Measurements from ENCODE around the gene ACAD11.
A peak's percentile ranks its signal among the peaks of the same experiment; 100 is the strongest.

The ACAD11 gene

GRCh38 chr3:132659365-132660051 lies at the start of gene ACAD11:
TSS of gene ACAD11 (minus strand) at chr3:132659809. CDS start at chr3:132659751, 58 bp downstream.
- DNase-seq = peak; percentile 59

GRCh38 chr3:132703733-132704132 lies 44.1 kb upstream of the ACAD11 start:
- DNase-seq = no peak

DNA sequence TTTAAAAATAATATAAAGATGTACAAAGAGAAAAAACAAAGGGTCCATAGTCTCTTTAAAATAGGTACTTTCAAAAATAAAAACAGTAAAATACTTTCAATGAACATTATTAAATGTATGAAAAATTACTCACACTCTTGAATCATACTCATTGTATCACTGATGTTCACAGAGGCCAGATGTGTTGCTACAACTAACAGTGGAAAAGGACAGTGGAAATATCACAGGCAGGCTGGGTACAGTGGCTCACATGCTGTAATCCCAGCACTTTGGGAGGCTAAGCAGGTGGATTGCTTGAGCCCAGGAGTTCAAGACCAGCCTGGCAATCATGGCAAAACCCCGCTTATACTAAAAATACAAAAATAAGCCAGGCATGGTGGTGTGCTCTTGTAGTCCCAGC lies 35.8 kb upstream of the ACAD11 start:
- no peak for DNase-seq

GRCh38 chr3:132694991-132695390 lies 35.4 kb upstream of the ACAD11 start:
- no peak for DNase-seq

- DNase-seq = no peak
Measured at GRCh38 chr3:132690040-132690439, 30.4 kb upstream of the ACAD11 start.

GRCh38 chr3:132682201-132682600 lies 22.6 kb upstream of the ACAD11 start:
- no peak for DNase-seq

DNA sequence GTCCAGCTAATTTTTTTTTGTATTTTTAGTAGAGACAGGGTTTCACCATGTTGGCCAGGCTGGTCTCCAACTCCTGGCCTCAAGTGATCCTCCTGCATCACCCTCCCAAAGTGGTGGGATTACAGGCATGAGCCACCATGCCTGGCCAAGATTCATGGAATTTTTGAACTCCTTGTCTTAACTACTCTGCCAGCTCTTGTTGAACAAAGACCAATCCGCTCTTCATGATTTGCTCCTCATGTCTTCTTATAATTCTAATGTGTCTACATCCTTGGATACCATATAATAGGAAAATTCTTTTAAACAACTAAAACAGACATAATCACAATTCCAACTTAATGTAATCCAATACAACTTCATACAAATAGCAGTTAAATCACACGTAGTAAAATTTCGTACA lies 21.8 kb upstream of the ACAD11 start:
- DNase-seq = no peak

DNA sequence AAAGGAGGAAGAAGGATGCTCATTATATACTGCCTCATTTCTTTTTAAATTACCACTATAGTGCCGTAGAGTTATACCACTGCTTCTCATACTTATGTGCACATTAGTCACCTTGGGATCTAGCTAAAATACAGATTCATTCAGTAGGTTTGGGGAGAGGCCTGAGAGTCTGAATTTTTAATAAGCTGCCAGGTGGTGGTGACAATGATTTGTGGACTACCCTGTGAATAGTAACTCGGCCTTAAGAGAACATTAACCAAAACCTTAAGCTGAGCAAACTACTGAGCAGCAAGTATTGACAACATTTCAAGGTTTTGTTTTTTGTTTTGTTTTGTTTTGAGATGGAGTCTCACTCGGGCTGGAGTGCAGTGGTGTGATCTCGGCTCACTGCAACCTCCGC lies 20.3 kb upstream of the ACAD11 start:
- peak; percentile 49 for DNase-seq

DNA sequence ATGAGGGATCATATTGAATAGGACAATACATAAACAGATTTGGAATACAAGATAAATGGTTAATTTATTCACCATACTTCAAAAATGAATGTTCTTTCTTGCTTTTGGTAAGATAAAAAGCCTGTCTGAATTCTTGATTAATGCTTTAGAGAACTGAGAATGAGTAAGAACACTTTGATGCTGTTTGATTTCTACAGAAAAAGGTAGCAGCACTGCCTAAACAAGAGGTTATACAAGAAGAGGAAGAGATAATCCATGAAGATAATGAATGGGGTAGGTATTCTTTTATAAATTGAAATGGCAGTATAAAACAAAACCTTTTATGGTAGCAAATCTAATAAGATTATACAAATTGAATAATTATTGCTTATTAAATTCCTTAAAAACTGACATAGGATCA lies 15.8 kb upstream of the ACAD11 start:
- DNase-seq = no peak

DNA sequence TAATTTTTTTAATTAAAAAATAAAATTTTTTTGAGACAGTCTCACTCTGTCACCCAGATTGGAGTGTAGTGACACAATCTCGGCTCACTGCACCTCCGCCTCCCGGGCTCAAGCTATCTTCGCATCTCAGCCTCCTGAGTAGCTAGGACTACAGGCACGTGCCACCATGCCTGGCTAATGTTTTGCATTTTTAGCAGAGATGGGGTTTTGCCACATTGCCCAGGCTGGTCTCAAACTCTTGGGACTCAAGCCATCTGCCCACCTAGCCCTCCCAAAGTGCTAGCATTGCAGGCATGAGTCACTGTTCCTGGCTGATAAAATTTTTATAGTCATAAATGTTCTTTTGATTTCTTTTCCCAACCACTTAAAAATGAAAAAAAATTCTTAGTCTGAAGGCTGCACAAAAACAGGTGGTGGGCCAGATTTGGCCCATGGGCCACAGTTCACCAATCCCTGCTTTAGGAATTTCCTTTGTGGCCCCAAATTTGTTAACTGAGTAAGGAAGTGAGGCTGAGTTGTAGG lies 9.7 kb upstream of the ACAD11 start:
- DNase-seq = no peak

- no peak for DNase-seq
Measured at GRCh38 chr3:132665230-132665745, 5.7 kb upstream of the ACAD11 start.

DNA sequence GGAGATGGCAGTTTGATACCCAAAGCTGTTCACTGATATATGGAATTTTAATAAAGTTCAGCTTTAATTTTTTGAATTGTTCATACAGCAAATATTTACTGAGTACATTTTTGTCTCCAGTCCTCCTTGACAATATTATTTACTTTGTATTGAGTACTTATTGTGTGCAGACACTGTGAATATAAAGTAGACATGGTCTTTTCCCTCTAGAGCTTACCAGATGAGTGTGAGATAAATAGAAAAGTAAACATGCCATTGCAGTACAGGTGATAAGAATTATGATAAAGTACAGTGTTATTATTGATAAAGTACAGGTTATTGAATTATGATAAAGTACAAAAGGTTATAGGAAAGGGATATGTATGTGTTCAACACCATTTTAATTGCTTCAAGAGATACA lies 2.6 kb upstream of the ACAD11 start:
- no peak for DNase-seq

GRCh38 chr3:132661101-132661500 lies 1.5 kb upstream of the ACAD11 start:
- DNase-seq = no peak

GRCh38 chr3:132660811-132661070 lies 1.1 kb upstream of the ACAD11 start:
- DNase-seq = no peak

- peak; percentile 59 for DNase-seq
Measured at GRCh38 chr3:132660052-132660810, 622 bp upstream of the ACAD11 start, which contains the start of gene UBA5. TSS of gene UBA5 (plus strand) at chr3:132660329. CDS start at chr3:132660538, 209 bp downstream.

DNA sequence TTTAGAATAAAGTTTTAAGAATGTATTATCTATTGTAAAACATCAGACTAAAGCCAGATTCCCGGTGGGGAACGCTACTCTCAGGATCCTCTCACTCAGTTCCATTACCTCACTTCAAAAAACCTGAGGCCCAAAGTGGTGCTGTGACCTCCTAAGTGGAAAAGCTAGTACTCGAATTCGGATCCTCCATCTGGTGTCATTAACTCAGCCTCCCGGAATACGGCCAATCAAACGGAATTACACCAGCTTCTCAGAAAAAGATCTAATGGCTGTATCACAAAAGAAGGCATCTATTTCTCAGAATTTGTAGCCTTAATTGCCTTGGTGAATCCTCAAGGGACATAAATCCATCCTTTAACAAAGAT lies 627 bp downstream of the ACAD11 start:
- DNase-seq = peak; percentile 37

DNA sequence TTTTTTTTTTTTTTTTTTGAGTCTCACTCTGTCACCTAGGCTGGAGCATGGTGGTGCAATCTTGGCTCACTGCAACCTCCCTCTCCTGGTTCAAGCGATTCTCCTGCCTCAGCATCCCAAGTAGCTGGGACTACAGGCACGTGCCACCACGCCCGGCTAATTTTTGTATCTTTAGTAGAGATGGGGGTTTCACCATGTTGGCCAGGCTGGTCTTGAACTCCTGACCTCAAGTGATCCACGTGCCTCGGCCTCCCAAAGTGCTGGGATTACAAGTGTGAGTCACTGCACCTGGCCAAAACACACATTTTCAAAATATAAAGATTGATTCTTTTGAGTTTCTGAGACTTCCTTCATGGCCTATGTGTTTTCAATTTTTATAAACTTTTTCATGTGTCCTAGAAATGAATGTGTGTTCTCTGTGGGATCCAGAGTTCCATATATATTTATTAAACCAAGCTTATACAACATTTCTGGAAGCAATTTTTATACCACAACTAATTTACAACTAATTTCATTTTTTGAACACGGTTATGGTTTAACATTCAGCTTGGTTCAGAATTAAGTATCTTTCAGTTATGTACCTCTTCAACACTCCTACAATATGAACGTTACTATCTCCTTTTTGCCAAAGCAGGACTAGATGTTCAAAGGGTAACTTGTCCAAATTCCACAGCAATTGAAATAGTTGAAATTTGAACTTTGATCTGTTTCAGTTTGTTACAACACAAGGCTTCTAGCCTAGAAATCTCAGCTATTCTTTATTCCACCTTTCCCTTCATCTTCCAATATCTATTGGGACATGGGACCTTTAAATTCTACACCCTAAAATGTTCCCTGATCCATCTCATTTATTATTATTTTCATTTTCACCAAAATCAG lies 1.5 kb downstream of the ACAD11 start:
- DNase-seq = no peak

GRCh38 chr3:132655471-132655870 lies 4.1 kb downstream of the ACAD11 start:
- no peak for DNase-seq

DNA sequence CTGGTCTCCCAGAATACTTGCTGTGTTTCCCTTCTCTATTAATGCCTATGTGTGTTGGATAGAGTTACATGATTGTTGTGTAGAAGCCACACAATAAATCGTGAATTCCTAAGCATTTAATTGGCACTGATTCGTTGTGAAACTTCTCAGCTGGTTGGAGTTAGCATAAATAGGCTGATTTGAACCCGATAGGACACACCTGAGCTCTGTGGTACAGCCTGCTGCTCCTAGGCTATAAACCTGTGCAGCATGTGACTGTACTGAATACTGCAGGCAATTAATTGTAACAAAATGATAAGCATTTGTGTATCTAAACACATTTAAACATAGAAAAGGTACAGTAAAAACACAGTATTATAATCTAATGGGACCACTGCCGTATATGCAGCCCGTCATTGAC lies 4.9 kb downstream of the ACAD11 start:
- no peak for DNase-seq

DNA sequence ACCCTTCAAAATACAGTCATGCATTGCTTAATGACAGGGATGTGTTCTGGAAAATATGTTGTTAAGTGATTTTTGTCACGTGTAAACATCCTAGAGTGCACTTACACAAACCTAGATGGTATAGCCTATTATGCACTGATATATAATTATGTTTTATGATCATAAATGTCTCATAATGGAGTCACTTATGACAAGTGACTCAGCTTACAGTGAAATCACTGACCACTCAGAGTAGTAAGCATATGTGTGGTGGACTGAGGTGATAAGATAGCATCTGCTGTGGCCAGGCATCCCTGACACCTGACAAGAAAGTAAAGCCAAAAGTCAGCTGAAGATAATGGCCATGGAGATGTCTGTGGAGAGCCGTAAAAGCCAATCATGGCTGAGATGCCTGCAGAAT lies 5.4 kb downstream of the ACAD11 start:
- DNase-seq = peak; percentile 69

- DNase-seq = no peak
Measured at GRCh38 chr3:132652640-132653270, 6.9 kb downstream of the ACAD11 start.

DNA sequence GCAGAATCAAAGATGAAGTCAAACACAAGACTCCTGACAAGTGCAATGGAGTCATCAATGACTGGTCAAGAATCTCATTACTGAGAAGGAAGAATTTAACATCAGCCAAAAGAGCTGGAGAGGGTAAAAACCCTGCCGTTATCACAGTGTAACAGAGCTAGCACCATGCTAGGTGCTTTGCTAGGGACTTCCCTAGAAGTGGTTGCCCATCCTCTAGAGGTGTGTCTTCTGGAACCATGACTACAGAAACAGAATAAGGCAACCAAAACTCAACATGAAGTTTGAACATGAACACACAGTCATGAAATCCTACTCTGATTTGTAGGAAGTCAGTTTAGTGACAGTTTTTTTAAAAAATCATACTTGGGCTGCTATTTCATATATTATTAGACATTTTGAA lies 9.5 kb downstream of the ACAD11 start:
- no peak for DNase-seq

- DNase-seq = no peak
Measured at GRCh38 chr3:132645058-132645457, 14.6 kb downstream of the ACAD11 start.
